Inferior parietal cortex (tissue), 1 donor: ENCODE measurements around the gene MLF1.
"Not testable (repeated sequence)": the region's sequence is repeated elsewhere in the genome, so short reads cannot be mapped to it uniquely, and the experiment has no call there.

Source experiments
- DNase-seq: peaks from one replicate; pipeline ENCODE4 v3.0.0-alpha.2; 2016; ENCODE audit errors: extremely low spot score

The MLF1 gene, protein sequence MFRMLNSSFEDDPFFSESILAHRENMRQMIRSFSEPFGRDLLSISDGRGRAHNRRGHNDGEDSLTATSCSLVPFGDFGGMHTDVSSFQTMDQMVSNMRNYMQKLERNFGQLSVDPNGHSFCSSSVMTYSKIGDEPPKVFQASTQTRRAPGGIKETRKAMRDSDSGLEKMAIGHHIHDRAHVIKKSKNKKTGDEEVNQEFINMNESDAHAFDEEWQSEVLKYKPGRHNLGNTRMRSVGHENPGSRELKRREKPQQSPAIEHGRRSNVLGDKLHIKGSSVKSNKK

GRCh38 chr3:158570999-158571702 lies at the start of gene MLF1:
MLF1 (plus strand) TSS chr3:158571194; CDS start chr3:158571301, 107 bp downstream.
- peak; percentile 96 for DNase-seq

DNA sequence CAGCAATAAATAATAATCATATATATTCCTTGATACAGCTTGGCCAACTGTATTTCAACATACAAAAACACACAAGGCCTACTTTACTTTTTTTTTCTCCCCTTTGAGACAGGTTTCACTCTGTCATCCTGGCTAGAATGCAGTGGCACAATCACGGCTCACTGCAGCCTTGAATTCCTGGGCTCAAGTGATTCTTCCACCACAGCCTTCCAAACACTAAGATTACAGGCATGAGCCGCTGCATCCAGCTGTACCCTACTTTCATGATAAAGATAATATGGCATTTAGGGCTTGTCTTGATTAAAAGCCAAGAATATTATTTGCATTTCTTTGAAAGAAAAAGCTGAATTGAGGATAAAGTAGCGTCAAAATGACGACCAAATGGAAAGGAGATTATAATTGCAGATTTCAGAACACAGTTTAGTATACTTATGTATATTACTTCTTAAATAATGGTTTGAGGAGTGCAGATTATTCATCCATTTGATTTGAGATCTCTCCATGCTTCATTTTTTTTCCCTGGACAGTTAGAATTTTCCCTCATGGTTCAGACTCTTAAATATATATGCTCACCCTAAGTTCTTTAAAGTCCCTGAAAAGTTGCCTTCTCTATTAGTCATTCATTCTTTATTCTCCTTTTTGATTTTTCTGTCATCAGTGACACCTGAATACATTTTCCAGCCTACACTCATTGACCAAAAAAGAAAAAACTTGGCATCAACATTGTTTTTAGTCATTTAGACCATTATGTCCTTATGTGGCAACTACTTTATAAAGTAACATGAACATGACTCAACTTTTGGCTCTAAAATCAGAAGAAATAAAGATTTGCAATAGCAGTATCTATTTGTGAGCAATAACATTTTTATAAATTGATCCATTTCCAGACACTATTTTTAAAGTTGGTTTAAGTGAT lies 48.5 kb upstream of the MLF1 start:
- DNase-seq, result no peak

DNA sequence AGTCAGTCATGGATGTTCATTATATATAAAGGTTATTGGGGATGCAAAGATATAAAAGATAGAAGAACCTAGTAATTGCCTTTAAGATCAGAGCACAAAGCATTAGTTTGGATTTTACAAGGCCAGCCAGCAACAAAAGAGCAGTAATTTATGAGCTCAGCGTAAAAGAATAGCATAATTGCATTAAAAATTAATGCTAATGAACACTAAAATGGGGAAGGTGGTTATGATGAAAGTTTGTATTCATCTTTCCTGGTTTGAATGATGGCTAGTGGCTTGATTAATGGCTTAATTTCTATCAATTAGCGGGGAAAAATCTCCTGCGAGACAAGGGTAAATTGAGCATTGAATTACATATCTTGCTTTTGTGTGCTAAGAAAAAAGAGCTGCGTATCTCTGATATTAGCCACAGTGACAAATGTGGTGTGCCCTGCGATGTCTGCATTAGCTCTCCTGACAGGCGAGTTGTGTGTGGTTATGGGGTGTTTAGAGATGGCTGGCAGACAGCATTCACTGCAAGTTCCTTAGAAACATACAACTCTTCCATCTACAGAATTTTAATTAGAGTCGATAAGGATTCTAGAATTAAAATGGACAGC lies 42.8 kb upstream of the MLF1 start:
- DNase-seq, result no peak

DNA sequence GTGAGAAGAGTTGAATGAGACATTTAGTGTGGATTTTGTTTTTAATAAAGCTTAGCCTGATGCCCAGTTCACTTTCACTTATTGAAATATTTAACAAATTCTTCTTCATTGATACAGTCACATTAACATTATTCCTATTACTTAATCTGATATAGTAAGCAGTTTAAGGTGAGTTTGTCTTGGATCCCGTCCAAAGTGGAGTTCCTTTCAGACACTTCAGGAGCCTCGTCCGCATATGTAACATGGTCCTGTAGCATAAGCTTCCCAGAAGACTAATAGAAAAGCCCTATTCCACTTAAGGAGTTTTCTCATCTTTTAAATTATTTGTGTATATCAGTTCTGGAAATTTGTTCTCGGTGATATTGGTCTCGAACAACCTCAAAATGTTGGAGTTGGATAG lies 39.7 kb upstream of the MLF1 start:
- DNase-seq, result no peak

DNA sequence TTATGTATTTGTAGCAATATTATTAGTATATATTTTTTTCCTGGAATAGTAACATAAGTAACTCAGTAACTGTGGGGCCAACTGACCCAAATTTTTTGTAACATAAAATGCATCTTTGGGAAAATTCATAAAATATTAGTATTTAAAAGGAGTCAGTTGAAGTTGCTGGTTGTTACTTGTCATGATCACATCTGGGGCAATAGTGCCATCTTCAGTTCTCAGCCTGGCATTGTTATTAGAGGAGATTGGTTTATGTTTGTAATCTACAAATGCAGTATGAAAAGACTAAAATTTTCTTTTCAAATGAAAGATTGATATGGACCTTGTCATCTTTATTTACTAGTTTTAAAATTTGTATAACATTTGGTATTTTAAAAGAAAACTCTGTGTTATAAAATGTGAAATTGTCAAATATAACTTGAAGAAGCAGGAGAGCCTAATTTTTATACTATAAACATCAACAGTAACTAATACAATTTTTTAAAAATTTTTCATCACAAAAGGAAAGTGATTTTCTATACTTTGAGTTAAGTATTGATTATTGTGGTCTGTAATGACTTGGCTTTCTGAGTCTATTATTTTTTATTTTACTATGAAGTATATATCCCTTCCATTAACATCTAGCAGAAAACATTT lies 38.8 kb upstream of the MLF1 start:
- peak; percentile 50 for DNase-seq

GRCh38 chr3:158535918-158536317 lies 35.1 kb upstream of the MLF1 start:
- DNase-seq, result no peak

- peak; percentile 44 for DNase-seq
Measured at GRCh38 chr3:158539414-158540014, 31.5 kb upstream of the MLF1 start.

DNA sequence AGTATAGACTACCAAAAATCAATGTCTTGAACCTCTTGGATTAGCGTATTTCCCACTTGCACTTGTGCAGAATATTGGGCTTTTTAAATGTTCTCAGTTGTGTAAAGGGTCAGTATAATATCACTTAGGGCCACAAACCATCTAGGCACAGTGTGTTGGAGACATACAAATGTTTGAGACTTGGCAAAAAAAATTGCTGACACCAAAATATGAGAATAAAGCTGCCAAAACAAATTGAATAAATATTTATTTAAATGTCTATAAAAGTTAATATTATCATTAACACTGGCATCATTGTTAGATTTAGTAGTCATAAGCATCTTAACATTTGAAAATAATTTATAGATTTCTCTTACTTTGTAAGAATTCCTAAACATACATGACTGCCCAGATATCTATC lies 30.9 kb upstream of the MLF1 start:
- no peak for DNase-seq

DNA sequence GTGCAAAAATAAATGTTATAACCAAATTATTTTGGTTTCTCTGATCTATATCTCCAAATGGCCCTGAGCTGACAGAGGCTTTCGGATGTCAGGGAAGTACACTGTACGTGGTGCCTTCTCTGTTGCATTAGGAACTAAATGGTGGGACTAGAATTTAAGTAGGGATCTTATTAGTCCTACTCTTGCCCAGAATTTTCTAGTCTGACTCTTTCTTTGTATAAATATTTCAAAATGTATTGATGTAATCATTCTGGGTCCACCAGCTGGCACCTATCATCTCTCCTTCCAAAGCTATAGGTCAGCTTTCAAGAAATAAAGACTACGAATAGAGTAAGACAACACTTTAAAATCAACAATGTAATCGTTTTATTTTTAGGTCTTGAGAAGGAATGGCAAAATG lies 22.3 kb upstream of the MLF1 start:
- DNase-seq, result no peak

GRCh38 chr3:158549938-158550337 lies 21.1 kb upstream of the MLF1 start:
- DNase-seq, result not testable (repeated sequence)

DNA sequence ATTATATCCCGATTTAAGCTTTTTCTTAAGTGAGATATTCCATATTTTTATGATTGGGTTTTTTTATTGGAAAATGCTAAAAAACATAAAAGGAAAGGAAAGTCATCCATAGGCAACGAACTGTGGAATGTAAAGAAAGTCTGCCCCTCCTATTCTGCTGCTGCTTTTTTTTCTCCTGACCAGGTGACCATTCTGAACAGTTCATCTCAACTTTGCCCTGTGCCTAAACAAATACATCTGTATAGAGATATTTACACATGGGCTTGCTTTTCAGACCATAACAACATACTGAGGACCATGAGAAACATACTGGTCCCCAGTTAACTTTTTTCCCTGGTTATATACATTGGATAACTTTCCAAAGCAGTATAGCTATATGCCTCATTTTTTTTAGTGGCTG lies 18.9 kb upstream of the MLF1 start:
- DNase-seq, result no peak

GRCh38 chr3:158559504-158559903 lies 11.5 kb upstream of the MLF1 start:
- DNase-seq, result no peak

GRCh38 chr3:158560979-158561378 lies 10.0 kb upstream of the MLF1 start:
- DNase-seq, result no peak

GRCh38 chr3:158562674-158563073 lies 8.3 kb upstream of the MLF1 start:
- DNase-seq, result no peak

DNA sequence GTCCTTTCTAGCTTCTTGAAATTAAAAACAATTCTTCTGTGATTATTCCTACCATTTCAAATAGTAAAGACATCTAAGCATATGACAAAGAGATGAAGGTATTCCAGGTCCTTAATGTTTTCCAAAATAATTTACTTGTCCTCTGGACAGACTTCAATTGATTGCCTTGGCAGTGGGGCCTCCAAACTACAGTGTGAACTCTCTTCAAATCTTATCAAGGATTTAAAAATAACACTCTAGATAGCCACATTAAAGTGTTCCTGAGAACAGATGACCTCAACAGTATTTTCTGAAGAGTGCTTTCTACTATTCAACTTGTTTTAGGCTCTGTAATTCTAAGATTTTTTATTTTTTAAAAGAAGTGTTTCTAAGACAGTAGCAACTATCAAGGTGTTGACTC lies 7.9 kb upstream of the MLF1 start:
- DNase-seq, result no peak

DNA sequence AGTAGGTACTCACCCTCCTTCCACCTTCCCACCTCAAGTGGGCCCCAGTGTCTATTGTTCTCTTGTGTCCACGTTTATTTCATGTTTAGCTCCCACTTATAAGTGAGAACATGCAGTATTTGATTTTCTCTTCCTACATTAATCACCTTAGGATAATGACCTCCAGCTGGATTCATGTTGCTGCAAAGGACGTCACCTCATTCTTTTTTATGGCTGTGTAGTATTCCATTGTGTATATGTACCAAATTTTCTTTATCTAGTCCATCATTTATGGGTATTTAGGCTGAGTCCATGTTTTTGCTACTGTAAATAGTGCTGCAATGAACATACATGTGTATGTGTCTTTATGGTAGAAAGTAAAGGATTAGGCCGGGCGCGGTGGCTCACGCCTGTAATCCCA lies 5.9 kb upstream of the MLF1 start:
- no peak for DNase-seq

- no peak for DNase-seq
Measured at GRCh38 chr3:158568784-158569183, 2.2 kb upstream of the MLF1 start.

DNA sequence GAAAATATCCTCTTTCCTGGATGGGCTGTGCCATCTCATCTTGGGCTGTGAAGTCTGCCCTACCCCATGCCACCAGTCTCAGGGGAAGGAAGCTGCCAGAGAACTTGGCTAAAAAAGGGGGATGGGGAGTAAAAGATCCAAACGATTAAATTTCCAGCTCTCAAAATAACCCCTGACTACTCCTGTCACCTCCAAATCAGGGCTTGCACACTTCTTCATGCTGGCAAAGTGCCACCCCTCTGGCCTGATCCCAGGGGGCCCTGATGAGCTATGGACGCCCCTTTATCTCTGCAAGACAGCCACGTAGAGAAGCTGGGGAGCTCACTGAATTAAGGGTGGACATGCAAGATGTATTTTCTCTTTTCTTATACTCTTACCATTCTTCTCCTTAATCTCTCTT lies 1.2 kb upstream of the MLF1 start:
- DNase-seq, result no peak

- no peak for DNase-seq
Measured at GRCh38 chr3:158571969-158572765, 1.2 kb downstream of the MLF1 start.

DNA sequence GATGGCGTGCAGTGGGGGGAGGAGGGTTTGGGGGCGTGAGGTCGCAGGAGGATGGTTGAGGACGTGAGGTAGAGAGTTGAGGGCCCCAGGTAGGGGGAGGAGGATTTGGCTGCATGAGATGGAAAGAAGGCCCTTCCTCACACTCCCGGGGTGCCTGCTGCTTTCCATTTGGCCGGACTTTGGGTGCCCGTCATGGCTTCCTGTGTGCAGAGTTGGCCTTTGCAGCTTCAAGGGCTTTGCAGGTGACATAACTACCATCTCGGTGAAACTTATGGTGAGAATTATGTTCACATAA lies 1.7 kb downstream of the MLF1 start:
- DNase-seq, result no peak

DNA sequence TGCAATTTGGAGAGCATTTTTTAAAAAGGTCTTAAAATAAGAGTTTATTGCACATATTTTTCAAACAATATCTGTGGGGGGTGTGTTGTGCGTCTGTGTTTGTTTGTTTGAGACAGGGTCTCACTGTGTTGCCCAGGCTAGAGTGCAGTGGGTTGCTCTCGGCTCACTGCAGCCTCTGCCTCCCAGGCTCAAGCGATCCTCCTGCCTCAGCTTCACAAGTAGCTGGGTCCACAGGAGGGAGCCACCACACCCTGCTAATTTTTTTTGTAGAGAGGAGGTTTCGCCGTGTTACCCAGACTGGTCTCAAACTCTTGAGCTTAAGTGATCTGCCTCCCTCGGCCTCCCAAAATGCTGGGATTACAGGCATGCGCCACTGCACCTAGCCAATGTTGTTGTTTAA lies 2.7 kb downstream of the MLF1 start:
- DNase-seq, result no peak
